Activated T-helper 1 cell treated with anti-CD3 and anti-CD28 coated beads, Interleukin-2, amount 50 U/mL, for 16 hours (primary cell): ENCODE measurements around the gene NPIPB9.
"Not testable (repeated sequence)": the region's sequence is repeated elsewhere in the genome, so short reads cannot be mapped to it uniquely, and the experiment has no call there.

Source experiments
- DNase-seq, 2 donors: peaks; one replicate each; pipeline ENCODE4 v3.0.0-alpha.2; 2020; ENCODE audit warnings: low read depth in 1 of 2, low spot score in 1 of 2

NPIPB9 gene

DNA sequence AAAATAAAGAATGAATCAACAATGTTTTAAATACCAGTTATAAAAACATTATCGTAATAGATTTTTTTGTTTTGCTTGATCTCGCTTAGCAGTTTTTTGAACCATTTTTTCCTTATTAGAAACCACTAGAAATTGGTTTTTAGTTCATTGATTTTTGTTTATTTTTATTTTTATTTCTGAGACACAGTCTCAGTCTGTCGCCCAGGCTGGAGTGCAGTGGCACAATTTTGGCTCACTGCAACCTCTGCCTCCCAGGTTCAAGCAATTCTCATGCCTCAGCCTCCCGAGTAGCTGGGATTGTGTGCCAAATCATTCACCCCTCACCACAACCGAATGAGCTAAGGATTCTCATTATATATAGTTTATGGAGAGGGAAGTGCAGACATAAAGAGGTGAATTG is at the start of gene NPIPB9:
Gene NPIPB9 (plus strand): TSS at position 301 of the 400 bp plus-strand sequence.
- DNase-seq, result not testable (repeated sequence)

DNA sequence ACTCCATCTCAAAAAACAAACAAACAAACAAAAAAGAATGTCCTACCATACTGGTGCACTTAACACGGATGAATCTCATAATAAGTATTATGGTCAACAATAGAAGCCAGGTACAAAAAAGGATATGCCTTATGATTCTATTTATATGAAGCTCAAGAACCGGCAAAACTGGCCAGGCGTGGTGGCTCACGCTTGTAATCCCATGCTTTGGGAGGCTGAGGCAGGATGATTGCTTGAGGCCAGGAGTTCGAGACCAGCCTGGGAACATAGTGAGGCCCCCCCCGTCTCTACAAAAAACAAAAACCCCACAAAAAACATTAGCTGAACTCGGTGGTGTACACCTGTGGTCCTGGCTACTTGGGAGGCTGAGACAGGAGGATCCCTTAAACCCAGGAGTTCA is 47.3 kb upstream of the NPIPB9 start:
- DNase-seq, result not testable (repeated sequence)

DNA sequence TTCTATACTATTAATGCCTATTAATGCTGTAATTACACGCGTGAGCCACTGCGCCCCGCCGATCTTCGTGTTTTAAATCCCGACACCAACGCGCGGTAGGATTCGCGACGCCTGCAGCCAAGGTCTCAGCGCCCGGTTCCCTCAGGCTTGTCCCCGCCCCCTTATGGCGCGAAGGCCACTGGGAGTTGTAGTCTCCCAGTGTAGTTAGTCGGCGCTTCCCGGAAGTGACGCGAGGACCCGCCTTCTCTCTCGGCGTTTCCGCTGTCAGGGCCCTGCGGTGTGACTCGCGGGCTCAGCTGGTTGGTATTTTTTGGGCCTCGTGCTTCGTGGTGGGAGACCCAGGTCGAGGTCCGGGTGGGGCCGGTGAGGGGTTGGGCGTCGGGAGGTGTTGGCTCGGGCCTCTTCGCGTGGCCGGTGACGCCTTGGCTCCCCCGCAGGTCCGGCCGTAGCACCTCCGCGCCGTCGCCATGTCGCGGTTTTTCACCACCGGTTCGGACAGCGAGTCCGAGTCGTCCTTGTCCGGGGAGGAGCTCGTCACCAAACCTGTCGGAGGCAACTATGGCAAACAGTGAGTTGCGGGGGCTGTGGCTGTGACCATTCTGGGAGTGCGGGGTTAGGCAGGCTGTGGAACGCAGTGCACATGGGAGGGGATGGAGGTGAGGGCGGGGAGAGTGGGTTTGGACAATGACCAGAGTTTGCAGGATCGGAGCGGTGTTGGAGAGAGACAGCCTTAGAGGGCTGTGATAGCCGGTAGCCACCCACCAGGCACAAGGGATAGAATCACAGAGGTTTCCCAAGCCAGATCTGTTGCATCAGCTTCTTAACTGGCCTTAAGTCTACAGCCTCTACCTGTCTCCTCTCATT is 40.1 kb upstream of the NPIPB9 start, which contains the start of gene EIF3C:
Gene EIF3C (plus strand): TSS at position 245 of the 864 bp plus-strand sequence. CDS start 223 bp downstream, at position 468.
- not testable (repeated sequence) for DNase-seq

DNA sequence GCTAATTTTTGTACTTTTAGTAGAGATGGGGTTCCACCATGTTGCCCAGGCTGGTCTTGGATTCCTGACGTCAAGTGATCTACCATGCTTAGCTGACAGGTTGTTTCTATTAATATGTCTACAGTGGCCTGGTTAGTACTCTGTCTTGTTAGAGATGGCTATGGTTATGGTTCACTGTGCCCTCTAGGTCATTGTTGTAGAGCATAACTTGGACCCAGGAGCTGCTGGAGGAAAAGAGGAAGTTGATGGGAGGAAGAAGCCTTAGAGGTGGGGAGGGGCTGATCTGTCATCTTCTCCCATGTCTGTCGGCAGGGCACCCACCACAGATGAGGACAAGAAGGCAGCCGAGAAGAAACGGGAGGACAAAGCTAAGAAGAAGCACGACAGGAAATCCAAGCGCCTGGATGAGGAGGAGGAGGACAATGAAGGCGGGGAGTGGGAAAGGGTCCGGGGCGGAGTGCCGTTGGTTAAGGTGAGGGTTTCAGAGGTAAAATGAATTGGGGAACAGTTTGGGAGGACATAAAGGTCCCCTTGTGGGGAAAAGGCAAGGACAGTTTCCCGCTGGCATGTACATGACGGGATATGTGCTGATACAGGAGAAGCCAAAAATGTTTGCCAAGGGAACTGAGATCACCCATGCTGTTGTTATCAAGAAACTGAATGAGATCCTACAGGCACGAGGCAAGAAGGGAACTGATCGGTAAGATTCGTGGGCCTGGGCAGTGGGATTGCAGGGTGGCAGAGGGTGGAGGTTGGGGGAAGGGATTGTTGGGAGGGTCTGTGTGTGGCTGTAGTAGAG is 28.5 kb upstream of the NPIPB9 start:
- not testable (repeated sequence) for DNase-seq

DNA sequence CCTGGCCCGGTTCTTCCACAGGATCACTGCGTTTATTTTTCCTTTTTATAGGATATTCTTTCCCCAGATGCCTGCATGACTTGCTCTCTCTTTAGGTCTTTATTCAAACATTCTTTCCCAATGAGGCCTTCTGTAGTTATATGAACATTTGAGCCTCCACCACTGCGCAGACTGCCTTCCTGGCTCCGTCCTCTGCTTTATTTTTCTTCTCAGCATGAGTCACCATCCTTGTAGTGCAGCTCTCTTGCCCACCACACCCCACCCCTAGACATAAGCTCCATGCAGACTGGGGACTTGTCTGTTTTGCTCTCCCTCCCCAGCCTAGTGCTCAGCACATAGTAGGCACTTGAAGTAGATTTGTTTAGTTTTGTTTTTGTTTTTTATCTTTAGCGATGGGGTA is 20.3 kb upstream of the NPIPB9 start:
- DNase-seq, result not testable (repeated sequence)

DNA sequence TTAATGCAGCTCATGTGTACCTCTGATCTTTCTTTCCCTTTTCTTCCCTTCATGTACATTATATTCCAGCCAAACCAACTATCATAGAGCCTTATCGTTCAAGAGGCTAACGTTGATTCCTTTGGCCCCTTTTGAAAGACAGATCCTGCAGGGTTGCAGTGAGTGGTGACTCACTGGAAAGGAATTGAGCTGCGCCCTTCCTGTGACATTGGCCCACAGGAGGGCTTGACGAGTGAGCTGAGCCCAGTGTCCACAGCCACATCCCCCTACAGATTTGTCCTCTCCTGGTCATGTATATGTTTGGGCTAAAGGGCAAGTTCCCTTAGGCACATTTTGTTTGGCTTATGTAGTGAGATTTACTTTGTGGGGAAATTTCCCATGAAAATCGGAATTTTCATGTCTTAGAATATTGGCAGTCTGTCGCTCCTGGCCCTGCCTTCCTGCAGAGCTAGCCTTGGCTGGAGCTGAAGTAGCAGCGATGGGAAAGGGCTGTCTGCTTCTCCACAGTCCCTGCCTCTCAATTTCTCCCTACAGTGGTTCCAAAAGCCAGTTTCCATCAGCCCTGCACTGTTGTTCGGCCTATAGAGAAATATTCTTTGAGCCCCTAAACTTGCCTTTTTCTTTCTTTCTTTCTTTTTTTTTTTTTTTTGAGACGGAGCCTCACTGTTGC is 19.0 kb upstream of the NPIPB9 start:
- not testable (repeated sequence) for DNase-seq

DNA sequence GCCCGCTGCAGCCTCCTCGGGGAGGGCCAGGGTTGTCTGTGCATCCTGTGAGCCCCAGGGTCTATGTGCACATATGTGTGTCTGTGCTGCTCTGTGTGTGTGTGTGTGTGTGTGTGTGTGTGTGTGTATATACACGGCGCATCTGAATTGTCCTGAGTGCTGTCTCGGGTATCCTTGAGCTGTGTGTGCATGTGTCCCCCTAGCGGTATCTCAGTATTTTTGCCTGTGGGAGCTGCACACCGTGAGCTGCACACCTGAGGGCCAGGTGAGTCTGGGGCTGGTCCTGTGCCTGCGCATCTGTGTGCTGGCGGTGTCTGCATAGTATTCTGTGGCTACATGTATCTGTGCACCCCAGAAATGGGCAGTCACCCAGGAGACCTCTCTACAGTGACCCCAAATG is 11.8 kb upstream of the NPIPB9 start:
- DNase-seq, result not testable (repeated sequence)

DNA sequence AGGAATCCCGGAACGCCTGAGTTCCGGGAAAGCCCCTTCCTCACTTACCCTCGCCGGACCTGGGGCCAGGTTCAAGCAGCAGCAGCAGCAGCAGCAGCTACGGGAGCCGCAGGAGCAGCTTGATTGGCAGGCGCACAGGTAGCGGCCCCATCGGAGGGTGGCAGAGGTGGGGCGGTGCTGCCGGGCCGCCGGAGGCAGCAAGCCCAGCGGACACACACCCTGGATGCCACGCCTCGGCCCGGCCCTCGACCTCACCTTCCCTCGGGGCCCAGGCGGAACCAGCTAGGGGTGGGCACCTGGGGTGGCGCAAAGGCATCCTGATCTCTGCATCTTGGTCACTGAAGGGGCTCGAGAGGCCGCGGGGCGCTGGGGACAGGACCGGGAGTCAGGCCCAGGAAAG is 11.0 kb upstream of the NPIPB9 start:
- not testable (repeated sequence) for DNase-seq

DNA sequence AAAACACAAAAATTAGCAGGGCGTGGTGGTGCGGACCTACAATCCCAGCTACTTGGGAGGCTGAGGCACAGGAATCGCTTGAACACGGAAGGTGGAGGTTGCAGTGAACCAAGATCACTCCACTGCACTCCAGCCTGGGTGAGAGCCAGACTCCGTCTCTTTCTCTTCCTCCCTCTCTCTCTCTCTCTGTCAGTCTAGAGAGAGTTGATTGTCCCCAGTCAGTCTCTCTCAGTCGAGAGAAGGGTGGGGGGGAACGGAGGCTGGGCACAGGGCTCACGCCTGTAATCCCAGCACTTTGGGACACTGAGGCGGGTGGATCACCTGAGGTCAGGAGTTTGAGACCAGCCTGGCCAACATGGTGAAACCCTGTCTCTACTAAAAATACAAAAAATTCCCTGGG is 10.3 kb upstream of the NPIPB9 start:
- not testable (repeated sequence) for DNase-seq

DNA sequence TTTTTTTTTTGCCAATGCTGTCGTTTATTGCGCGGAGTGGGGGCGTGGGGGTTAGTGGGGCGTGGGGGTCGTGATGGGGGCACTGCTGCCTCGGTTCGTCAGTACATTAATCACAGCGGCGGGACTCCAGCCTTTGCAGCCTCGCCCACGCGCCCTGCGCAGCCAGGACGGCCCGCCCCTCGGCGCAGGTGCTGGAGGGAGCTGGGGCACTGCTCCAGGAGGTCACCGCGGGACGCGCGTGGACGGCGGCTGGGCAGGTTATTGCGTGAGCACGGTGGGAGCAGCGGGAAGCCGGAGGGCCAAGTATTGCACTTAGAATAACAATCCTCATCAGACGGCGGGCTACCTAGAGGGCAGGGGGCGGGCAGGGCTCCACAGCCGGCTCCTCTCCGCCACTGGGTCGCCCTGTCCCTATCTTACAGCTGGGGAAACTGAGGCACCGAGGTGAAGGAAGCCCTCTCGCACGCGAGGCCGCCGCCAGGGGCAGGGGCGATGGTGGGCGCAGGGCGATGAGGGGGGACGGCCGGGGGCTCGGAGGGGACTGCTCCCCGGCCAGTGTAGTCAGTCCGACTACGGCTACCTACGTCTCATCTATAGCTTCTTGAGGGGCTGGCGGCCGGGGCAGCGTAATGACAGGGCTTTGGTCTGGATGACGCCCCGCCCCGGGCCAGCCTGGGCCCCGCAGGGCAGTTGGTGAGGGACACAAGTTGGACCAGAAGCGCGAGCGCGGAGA is 4.8 kb upstream of the NPIPB9 start:
- DNase-seq, result not testable (repeated sequence)

DNA sequence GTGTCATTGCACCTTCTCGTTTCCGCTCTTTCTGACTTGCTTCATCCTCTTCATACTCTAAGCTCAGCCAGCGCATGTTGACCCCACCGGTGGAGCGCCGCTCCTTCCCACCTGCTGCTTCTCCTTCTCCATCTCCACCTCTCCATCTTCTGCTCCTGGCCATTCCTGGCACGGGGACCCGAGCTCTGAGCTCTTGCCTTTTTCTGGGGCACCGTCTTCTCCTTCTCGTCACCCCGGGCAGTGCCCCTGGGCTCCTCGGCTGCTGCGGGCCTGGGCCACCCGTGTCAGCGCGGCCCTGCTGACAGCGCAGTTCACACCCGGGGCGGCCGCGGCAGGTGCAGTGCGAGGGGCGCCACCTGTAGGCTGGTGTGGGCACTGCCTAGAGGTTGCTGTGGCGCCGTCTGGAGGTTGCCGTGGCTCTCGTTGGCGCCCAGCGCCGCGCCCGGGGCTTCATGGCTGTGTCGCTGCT is 1.6 kb upstream of the NPIPB9 start:
- not testable (repeated sequence) for DNase-seq

GRCh38 chr16:28750469-28751067 is 1.0 kb upstream of the NPIPB9 start:
- not testable (repeated sequence) for DNase-seq

GRCh38 chr16:28781697-28782096 is 30.1 kb downstream of the NPIPB9 start:
- not testable (repeated sequence) for DNase-seq

- not testable (repeated sequence) for DNase-seq
Measured at GRCh38 chr16:28782357-28782756, 30.8 kb downstream of the NPIPB9 start.

DNA sequence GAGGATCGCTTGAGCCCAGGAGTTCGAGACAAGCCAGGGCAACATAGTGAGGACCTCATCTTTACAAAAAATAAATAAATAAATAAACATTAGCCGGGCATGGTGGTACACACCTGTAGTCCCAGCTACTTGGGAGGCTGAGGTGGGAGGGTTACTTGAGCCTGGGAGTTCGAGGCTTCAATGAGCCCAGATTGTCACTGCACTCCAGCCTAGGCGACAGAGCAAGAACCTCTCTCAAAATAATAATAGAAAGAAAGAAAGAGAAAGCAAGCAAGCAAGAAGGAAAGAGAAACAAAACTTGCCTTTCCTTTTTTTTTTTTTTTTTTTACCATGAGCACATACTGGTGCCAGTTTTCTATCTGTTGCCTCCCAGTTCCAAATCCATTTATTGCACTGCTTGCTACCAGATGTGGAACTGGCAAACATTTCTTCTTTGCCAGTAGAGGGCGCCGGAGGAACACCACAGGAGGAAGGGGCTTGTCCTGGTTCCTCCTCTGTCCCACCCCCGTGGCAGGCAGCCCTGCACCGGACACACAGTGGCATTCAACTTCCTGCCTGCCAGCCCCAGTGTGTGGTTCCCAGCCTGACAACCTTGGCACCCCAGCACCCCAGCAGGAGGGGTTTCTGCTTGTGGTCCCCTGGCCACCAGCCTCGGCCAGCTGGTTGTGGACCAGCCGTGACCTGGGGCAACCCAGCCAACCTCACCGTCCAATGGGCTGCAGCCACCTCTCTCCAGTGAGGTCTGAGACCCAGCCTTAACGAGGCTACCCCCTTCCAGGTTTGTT is 50.8 kb downstream of the NPIPB9 start:
- peak; percentile 41 to 49 for DNase-seq

- DNase-seq, result not testable (repeated sequence)
Measured at GRCh38 chr16:28807445-28808120, 56.0 kb downstream of the NPIPB9 start.

DNA sequence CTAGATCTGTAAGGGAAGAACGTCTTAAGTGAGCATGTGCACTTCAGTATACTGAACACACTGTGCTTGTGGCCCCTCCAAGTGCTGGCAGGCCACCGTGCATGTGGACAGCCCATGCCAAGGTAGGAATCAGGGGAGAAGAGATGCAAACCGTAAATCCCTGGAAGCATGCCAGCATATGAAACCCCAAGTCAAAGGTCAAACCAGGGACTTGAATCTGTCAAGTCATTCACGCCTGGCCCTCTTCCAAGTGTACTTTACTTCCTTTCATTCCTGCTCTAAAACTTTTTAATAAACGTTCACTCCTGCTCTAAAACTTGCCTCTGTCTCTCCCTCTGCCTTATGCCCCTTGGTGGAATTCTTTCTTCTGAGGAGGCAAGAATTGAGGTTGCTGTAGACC is 68.4 kb downstream of the NPIPB9 start:
- DNase-seq, result no peak

DNA sequence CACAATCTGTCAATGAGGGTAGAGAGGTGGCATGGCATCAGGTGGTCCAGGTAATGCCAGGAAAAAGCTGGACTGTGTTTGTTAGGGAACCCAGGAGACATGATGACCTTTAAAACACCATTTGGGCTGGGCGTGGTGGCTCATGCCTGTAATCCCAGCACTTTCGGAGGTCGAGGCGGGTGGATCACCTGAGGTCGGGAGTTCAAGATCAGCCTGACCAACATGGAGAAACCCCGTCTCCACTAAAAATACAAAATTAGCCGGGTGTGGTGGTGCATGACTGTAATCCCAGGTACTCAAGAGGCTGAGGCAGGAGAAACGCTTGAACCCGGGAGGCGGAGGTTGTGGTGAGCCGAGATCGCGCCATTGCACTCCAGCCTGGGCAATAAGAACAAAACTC is 69.0 kb downstream of the NPIPB9 start:
- not testable (repeated sequence) for DNase-seq
